Endothelial cell of umbilical vein (primary cell): ENCODE measurements around the gene C1orf198. TPM values are rescaled to one million over a fixed set of nuclear protein-coding genes. Genes with fewer than 3 reads are reported as not detected.

ENCODE experiments used
- BruUV-seq: library from RNA; stranded (reverse); fragments of 400-500 nt; replicated peaks from 2 replicates; lab custom pipeline; 2021; lab: Mats Ljungman, UMichigan
- CTCF ChIA-PET: fragments of 300-600, 350-600 bp; sonication (Branson Sonifier 250); formaldehyde crosslinking; loops from one replicate; lab custom pipeline; 2021; ENCODE audit warnings: antibody characterized with exemption, inconsistent platforms; lab: Charles Lee
- POLR2A ChIA-PET: fragments of 300-600, 350-600 bp; sonication (Branson Sonifier 250); formaldehyde crosslinking; loops from one replicate; lab custom pipeline; 2021; ENCODE audit warnings: antibody characterized with exemption, inconsistent platforms; lab: Charles Lee
- DNase-seq: peaks from one replicate; pipeline ENCODE4 v3.0.0-alpha.2; 2011; ENCODE audit warnings: low read depth, low spot score
- FAIRE-seq: peaks from 2 replicates; lab custom pipeline; 2011; peaks lifted over from hg19 to GRCh38; lab: Jason Lieb, UNC
- H2AFZ ChIP-seq: 2 replicates; pipeline ENCODE4 v1.6.0; 2012; ENCODE audit warnings: low read depth, low read length, control low read depth, inconsistent platforms
- H3K27ac ChIP-seq: 2 replicates; pipeline ENCODE4 v1.5.1; 2011; ENCODE audit warnings: low read depth, mild to moderate bottlenecking, control low read depth, low read length, moderate library complexity; ENCODE audit not compliant: insufficient read depth
- H3K27me3 ChIP-seq, 2 experiments: 2 replicates each; pipeline versions ENCODE4 v1.6.0 to v1.6.1; 2011; ENCODE audit warnings: low read length in 2 of 2, mixed read lengths in 1 of 2; ENCODE audit not compliant: control insufficient read depth in 2 of 2, insufficient read depth in 2 of 2
- H3K36me3 ChIP-seq, 2 experiments: 2 replicates in 1 of 2; 3 replicates in 1 of 2; pipeline ENCODE4 v1.5.1; 2011; ENCODE audit warnings: low read length in 2 of 2, mild to moderate bottlenecking in 1 of 2, moderate library complexity in 1 of 2; ENCODE audit not compliant: control insufficient read depth in 2 of 2, insufficient read depth in 2 of 2; ENCODE audit errors: extremely low read depth in 1 of 2
- H3K4me1 ChIP-seq: 3 replicates; pipeline ENCODE4 v1.5.1; 2011; ENCODE audit warnings: mild to moderate bottlenecking, low read length; ENCODE audit not compliant: control insufficient read depth, insufficient read depth; ENCODE audit errors: extremely low read depth
- H3K4me2 ChIP-seq: 2 replicates; pipeline ENCODE4 v1.6.1; 2011; ENCODE audit warnings: low read length, control low read depth, mixed read lengths; ENCODE audit not compliant: insufficient read depth
- H3K4me3 ChIP-seq, 3 experiments: fragments of 200-600 bp in 1 of 3; sonication (generic), shearing (Covaris generic) in 1 of 3; replicated peaks in 1 of 3; 2 replicates each; pipeline ENCODE4 v1.5.1; 2011 to 2016; ENCODE audit warnings: control low read depth in 3 of 3, low read length in 3 of 3, mild to moderate bottlenecking in 2 of 3, inconsistent platforms in 1 of 3, low read depth in 1 of 3, moderate library complexity in 1 of 3; ENCODE audit not compliant: insufficient read depth in 1 of 3
- H3K79me2 ChIP-seq: 2 replicates; pipeline ENCODE4 v1.6.0; 2012; ENCODE audit warnings: low read length, inconsistent platforms; ENCODE audit not compliant: control insufficient read depth, insufficient read depth
- H3K9ac ChIP-seq: replicated peaks from 2 replicates; pipeline ENCODE3; 2011; ENCODE audit warnings: low read length, control low read depth; ENCODE audit not compliant: insufficient read depth; ENCODE audit errors: extremely low read depth
- H3K9me1 ChIP-seq: replicated peaks from 3 replicates; pipeline ENCODE4 v1.6.0; 2011; ENCODE audit warnings: mild to moderate bottlenecking, low read length; ENCODE audit not compliant: control insufficient read depth, insufficient read depth; ENCODE audit errors: extremely low read depth
- H3K9me3 ChIP-seq: replicated peaks from 2 replicates; pipeline ENCODE4 v1.5.1; 2012; ENCODE audit warnings: low read length, inconsistent platforms; ENCODE audit not compliant: control insufficient read depth, insufficient read depth
- H4K20me1 ChIP-seq: replicated peaks from 2 replicates; pipeline ENCODE3; 2011; ENCODE audit warnings: mild to moderate bottlenecking, low read length; ENCODE audit not compliant: control insufficient read depth, insufficient read depth; ENCODE audit errors: extremely low read depth
- CTCF ChIP-seq, 2 donors: IDR thresholded peaks; 1 replicate in 1 of 2; 2 replicates in 1 of 2; pipeline ENCODE4 v1.5.1; 2011; ENCODE audit warnings: low read length in 2 of 2, mild to moderate bottlenecking in 2 of 2, moderate library complexity in 2 of 2, control low read depth in 1 of 2, inconsistent platforms in 1 of 2, low read depth in 1 of 2; ENCODE audit not compliant: insufficient read depth in 1 of 2; ENCODE audit errors: extremely low read depth in 1 of 2
- EZH2 ChIP-seq: IDR thresholded peaks from 2 replicates; pipeline ENCODE4 v1.6.1; 2012; ENCODE audit warnings: borderline replicate concordance, low read depth, mild to moderate bottlenecking, moderate library complexity, low read length, inconsistent platforms; ENCODE audit not compliant: severe bottlenecking
- FOS ChIP-seq: IDR thresholded peaks from 2 replicates; pipeline ENCODE4 v1.6.1; 2011; ENCODE audit warnings: mild to moderate bottlenecking, low read length, moderate library complexity, borderline replicate concordance; ENCODE audit not compliant: insufficient read depth
- GATA2 ChIP-seq: IDR thresholded peaks from 2 replicates; pipeline ENCODE4 v1.7.0; 2011; ENCODE audit warnings: low read depth, mild to moderate bottlenecking, moderate library complexity, mixed read lengths, low read length; ENCODE audit not compliant: insufficient read length, insufficient read depth
- JUN ChIP-seq: IDR thresholded peaks from 2 replicates; pipeline ENCODE4 v1.6.1; 2011; ENCODE audit warnings: borderline replicate concordance, low read depth; ENCODE audit not compliant: insufficient read length, insufficient read depth
- MAX ChIP-seq: IDR thresholded peaks from 2 replicates; pipeline ENCODE4 v1.6.1; 2011; ENCODE audit not compliant: insufficient read depth, insufficient read length
- MYC ChIP-seq: IDR thresholded peaks from one replicate; pipeline ENCODE4 v1.6.1; 2011; ENCODE audit warnings: mild to moderate bottlenecking, low read depth, low read length
- POLR2A ChIP-seq: IDR thresholded peaks from 2 replicates; pipeline ENCODE4 v1.6.1; 2012; ENCODE audit warnings: low read depth, mild to moderate bottlenecking, control low read depth, low read length
- POLR2AphosphoS5 ChIP-seq: IDR thresholded peaks from 2 replicates; pipeline ENCODE4 v1.6.1; 2012; ENCODE audit warnings: low read depth, mild to moderate bottlenecking, control low read depth, low read length, moderate library complexity; ENCODE audit not compliant: insufficient read depth
- dilution Hi-C: fragments of 300-500 bp; cut with MboI; formaldehyde crosslinking; loops from one replicate; pipeline ENCODE4 v1.15.0; 2019; ENCODE audit warnings: low sequenced_read_pairs; ENCODE audit not compliant: extremely low pct_ligation_motif_present
- intact Hi-C: fragments of 100-400 bp; cut with micrococcal nuclease; formaldehyde crosslinking; loops from one replicate; pipeline ENCODE4 v1.10.0; 2022
- polyA plus RNA-seq, 4 experiments: library from polyadenylated mRNA; depleted of rRNA in 3 of 4; stranded (reverse) in 3 of 4; unstranded in 1 of 4; fragments of >200 nt; gene quantifications; 2 replicates each; pipeline versions ENCODE4 v1.2.1 to v1.2.3, GENCODE V29; 2011 to 2012; ENCODE audit warnings: missing spikeins in 1 of 4
- total RNA-seq: library from RNA; stranded (reverse); gene quantifications from 2 replicates; pipeline ENCODE4 v1.2.3, GENCODE V29; 2021

C1orf198 gene
- total and polyA plus RNA-seq, 2 donors (not counting 3 experiments of a cell fraction or from before 2014, with no cell fraction given): 21.2 to 29.2 TPM

GRCh38 chr1:230849451-230850224 lies 18.7 kb downstream of the C1orf198 start:
- CTCF ChIA-PET: interaction anchor here (1.0 kb wide), 1 partner anchor 12 kb away, joined by 4 read pairs; no protein-coding TSS in a partner anchor
- intact Hi-C loops (loop anchor here (1.0 to 2.0 kb wide), 4 partner anchors 18 to 257 kb away; partner anchors contain the start of genes ARV1 and TTC13), dilution Hi-C loops (no loop called here)
- peaks cover 22% of the 10 kb centered on the region for H3K4me1 ChIP-seq
- FAIRE-seq (peak; percentile 97), DNase-seq (peak; percentile 93)
- no peaks in the 10 kb centered on the region for H4K20me1 ChIP-seq
- peak overlapping the region; percentile 8 for H2AFZ ChIP-seq
- H3K4me3 ChIP-seq: no peak overlapping the region
- no peaks in the 10 kb centered on the region for H3K79me2 ChIP-seq
- H3K4me2 ChIP-seq: peak overlapping the region; percentile 54
- no peaks in the 10 kb centered on the region for H3K9me1 ChIP-seq
- H3K36me3 ChIP-seq: peaks cover 0 to 3% of the 10 kb centered on the region in 2 experiments
- peak overlapping the region; percentile 78 for H3K27ac ChIP-seq
- no TSS peak for BruUV-seq
- no peaks in the 10 kb centered on the region for H3K9me3 ChIP-seq
- POLR2A ChIA-PET: no interaction called here
- peak; percentile 80 for TF ChIP-seq JUN
- TF ChIP-seq MYC: no peak
- no peak for TF ChIP-seq GATA2
- no peak for TF ChIP-seq POLR2A
- no peak for TF ChIP-seq FOS
- no peak for TF ChIP-seq CTCF (IDR thresholded peaks at IDR 0.05; ENCODE audit: extremely low read depth in 1 of 2, insufficient read depth in 1 of 2, low read depth in 1 of 2, low read length in 2 of 2)
- TF ChIP-seq POLR2AphosphoS5: peak; percentile 57
- TF ChIP-seq MAX: no peak
- TF ChIP-seq EZH2: no peak
- peak overlapping the region; percentile 65 for H3K9ac ChIP-seq
- no peaks in the 10 kb centered on the region for H3K27me3 ChIP-seq
